Breast epithelium (tissue), 3 donors: ENCODE data around the gene SNX25.

ENCODE experiments used
- CTCF ChIP-seq, 3 donors: fragments of 450-650 bp; IDR thresholded peaks; one replicate each; pipeline ENCODE4 v1.5.1; 2016 to 2017; ENCODE audit warnings: antibody characterized with exemption in 3 of 3, mild to moderate bottlenecking in 3 of 3, moderate library complexity in 3 of 3
- POLR2A ChIP-seq: fragments of 450-650 bp; IDR thresholded peaks from one replicate; pipeline ENCODE4 v1.6.1; 2016; ENCODE audit warnings: antibody characterized with exemption, mild to moderate bottlenecking, moderate library complexity
- POLR2AphosphoS5 ChIP-seq, 3 donors: sonication (generic); formaldehyde crosslinking; IDR thresholded peaks; one replicate each; pipeline ENCODE4 v1.6.1; 2017; ENCODE audit warnings: antibody characterized with exemption in 3 of 3

GRCh38 chr4:185344743-185345538 is 135.5 kb downstream of the SNX25 start:
- TF ChIP-seq CTCF (IDR thresholded peaks at IDR 0.05), result no peak
- no peak for TF ChIP-seq POLR2A
- no peak for TF ChIP-seq POLR2AphosphoS5 (IDR thresholded peaks at IDR 0.05)
